SU-DHL-6 (cell line): Measurements from ENCODE around the gene ITIH6.

ENCODE experiments used
- H2AFZ ChIP-seq: fragments of 200-600 bp; sonication (generic); 2 replicates; pipeline ENCODE4 v1.6.1; 2014; ENCODE audit warnings: low read depth, mild to moderate bottlenecking, moderate library complexity, mixed read lengths, antibody characterized with exemption, low read length; ENCODE audit not compliant: severe bottlenecking
- H3F3A ChIP-seq: fragments of 200-600 bp; shearing (Covaris generic); 2 replicates; pipeline ENCODE4 v1.6.0; 2016; ENCODE audit warnings: antibody characterized with exemption, mild to moderate bottlenecking; ENCODE audit not compliant: insufficient read depth
- H3K27ac ChIP-seq: fragments of 200-600 bp; sonication (generic); 2 replicates; pipeline ENCODE4 v1.5.1; 2016; ENCODE audit warnings: low read depth, mild to moderate bottlenecking, low read length, moderate library complexity, mixed read lengths
- H3K27me3 ChIP-seq: fragments of 200-600 bp; sonication (generic), shearing (Covaris generic); 2 replicates; pipeline ENCODE4 v1.6.0; 2014; ENCODE audit warnings: mild to moderate bottlenecking, low read length
- H3K36me3 ChIP-seq: fragments of 200-600 bp; sonication (generic); 2 replicates; pipeline ENCODE4 v1.6.1; 2014; ENCODE audit warnings: mild to moderate bottlenecking, low read length, mixed read lengths
- H3K4me2 ChIP-seq: fragments of 300-600, 200-600 bp; shearing (Covaris generic), sonication (generic); 2 replicates; pipeline ENCODE4 v1.6.0; 2014; ENCODE audit warnings: low read length, low read depth, mild to moderate bottlenecking; ENCODE audit not compliant: poor library complexity, severe bottlenecking
- H3K4me3 ChIP-seq: fragments of 200-600 bp; sonication (generic); 2 replicates; pipeline ENCODE4 v1.5.1; 2014; ENCODE audit warnings: antibody characterized with exemption, low read length, mild to moderate bottlenecking, mixed read lengths; ENCODE audit not compliant: insufficient read depth, poor library complexity, severe bottlenecking
- H3K79me2 ChIP-seq: fragments of 200-600 bp; sonication (generic); 2 replicates; pipeline ENCODE4 v1.6.1; 2014; ENCODE audit warnings: mild to moderate bottlenecking, low read length, moderate library complexity; ENCODE audit not compliant: insufficient read depth
- H3K9ac ChIP-seq: fragments of 200-600 bp; sonication (generic); 2 replicates; pipeline ENCODE4 v1.7.0; 2014; ENCODE audit warnings: mild to moderate bottlenecking, low read length
- H3K9me2 ChIP-seq: fragments of 200-600 bp; sonication (generic); replicated peaks from 2 replicates; pipeline ENCODE4 v1.6.1; 2014; ENCODE audit warnings: low read length; ENCODE audit not compliant: insufficient read depth
- H3K9me3 ChIP-seq: fragments of 200-600 bp; sonication (generic); 2 replicates; pipeline ENCODE4 v1.6.1; 2014; ENCODE audit warnings: low read length, mixed read lengths; ENCODE audit not compliant: insufficient read depth
- H4K20me1 ChIP-seq: fragments of 200-600 bp; sonication (generic); 2 replicates; pipeline ENCODE4 v1.6.1; 2014; ENCODE audit warnings: low read depth, mild to moderate bottlenecking, antibody characterized with exemption, low read length, moderate library complexity, mixed read lengths
- EZH2phosphoT487 ChIP-seq: fragments of 200-600 bp; sonication (generic), shearing (Covaris generic); conservative IDR thresholded peaks from 2 replicates; pipeline ENCODE4 v1.6.1; 2018; ENCODE audit warnings: mild to moderate bottlenecking, antibody characterized with exemption, low read length, moderate library complexity, mixed read lengths
- TF ChIP-seq, protein P1 (sequence below): fragments of 200-600 bp; sonication (generic); IDR thresholded peaks from one replicate; pipeline ENCODE4 v1.5.1; 2017; ENCODE audit warnings: antibody characterized with exemption, mild to moderate bottlenecking, low read length, moderate library complexity; ENCODE audit not compliant: insufficient read depth, poor library complexity, severe bottlenecking

Gene ITIH6

DNA sequence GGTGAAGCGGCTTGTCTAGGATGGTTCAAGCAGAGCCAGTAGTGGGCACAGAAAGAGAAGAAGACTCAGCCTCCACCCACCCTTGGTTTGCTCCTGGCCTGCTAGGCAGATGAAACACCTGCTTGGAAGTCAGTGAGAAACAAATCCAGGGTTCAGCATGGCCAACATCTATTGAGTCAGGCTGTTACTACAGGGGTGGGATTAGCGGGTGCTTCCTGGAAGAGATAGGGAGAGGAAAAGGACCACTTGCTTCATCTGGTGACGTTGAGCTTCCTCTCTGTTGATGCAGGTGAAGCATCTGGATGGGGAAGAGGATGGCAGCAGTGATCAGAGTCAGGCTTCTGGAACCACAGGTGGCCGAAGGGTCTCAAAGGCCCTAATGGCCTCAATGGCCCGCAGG, 12.5 kb upstream of the ITIH6 start:
- H3K9ac ChIP-seq: no peak overlapping the region
- H3K79me2 ChIP-seq: peaks cover 3% of the 10 kb centered on the region; the same call in 1 of the 2 replicates
- no peaks in the 10 kb centered on the region for H3K36me3 ChIP-seq
- no peaks in the 10 kb centered on the region for H4K20me1 ChIP-seq
- no peak overlapping the region for H3K4me3 ChIP-seq
- H3K9me2 ChIP-seq: no peaks in the 10 kb centered on the region
- no peak overlapping the region for H3K4me2 ChIP-seq
- peaks cover 13% of the 10 kb centered on the region; the same call in 1 of the 2 replicates for H3F3A ChIP-seq
- H3K9me3 ChIP-seq: no peaks in the 10 kb centered on the region
- H3K27ac ChIP-seq: no peak overlapping the region
- no peak for TF ChIP-seq EZH2phosphoT487
- TF ChIP-seq, protein P1, sequence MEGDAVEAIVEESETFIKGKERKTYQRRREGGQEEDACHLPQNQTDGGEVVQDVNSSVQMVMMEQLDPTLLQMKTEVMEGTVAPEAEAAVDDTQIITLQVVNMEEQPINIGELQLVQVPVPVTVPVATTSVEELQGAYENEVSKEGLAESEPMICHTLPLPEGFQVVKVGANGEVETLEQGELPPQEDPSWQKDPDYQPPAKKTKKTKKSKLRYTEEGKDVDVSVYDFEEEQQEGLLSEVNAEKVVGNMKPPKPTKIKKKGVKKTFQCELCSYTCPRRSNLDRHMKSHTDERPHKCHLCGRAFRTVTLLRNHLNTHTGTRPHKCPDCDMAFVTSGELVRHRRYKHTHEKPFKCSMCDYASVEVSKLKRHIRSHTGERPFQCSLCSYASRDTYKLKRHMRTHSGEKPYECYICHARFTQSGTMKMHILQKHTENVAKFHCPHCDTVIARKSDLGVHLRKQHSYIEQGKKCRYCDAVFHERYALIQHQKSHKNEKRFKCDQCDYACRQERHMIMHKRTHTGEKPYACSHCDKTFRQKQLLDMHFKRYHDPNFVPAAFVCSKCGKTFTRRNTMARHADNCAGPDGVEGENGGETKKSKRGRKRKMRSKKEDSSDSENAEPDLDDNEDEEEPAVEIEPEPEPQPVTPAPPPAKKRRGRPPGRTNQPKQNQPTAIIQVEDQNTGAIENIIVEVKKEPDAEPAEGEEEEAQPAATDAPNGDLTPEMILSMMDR: no peak
- no peaks in the 10 kb centered on the region for H3K27me3 ChIP-seq
- no peak overlapping the region for H2AFZ ChIP-seq

GRCh38 chrX:54808605-54809483, 10.8 kb upstream of the ITIH6 start:
- peak overlapping the region; percentile 75 for H3K4me2 ChIP-seq
- no peaks in the 10 kb centered on the region for H3K36me3 ChIP-seq
- H3K4me3 ChIP-seq: peak overlapping the region; percentile 89
- H3F3A ChIP-seq: peaks cover 13% of the 10 kb centered on the region; the same call in 1 of the 2 replicates
- H3K27ac ChIP-seq: 0 out of 2 replicates have a peak overlapping the region, but pooled peaks have one; percentile 42
- H3K79me2 ChIP-seq: peaks cover 3% of the 10 kb centered on the region; the same call in 1 of the 2 replicates
- no peaks in the 10 kb centered on the region for H3K9me3 ChIP-seq
- TF ChIP-seq, protein P1: no peak
- no peak for TF ChIP-seq EZH2phosphoT487
- H3K9me2 ChIP-seq: no peaks in the 10 kb centered on the region
- H3K27me3 ChIP-seq: no peaks in the 10 kb centered on the region
- peak overlapping the region; percentile 87 for H2AFZ ChIP-seq
- no peaks in the 10 kb centered on the region for H4K20me1 ChIP-seq
- H3K9ac ChIP-seq: peak overlapping the region; percentile 79

DNA sequence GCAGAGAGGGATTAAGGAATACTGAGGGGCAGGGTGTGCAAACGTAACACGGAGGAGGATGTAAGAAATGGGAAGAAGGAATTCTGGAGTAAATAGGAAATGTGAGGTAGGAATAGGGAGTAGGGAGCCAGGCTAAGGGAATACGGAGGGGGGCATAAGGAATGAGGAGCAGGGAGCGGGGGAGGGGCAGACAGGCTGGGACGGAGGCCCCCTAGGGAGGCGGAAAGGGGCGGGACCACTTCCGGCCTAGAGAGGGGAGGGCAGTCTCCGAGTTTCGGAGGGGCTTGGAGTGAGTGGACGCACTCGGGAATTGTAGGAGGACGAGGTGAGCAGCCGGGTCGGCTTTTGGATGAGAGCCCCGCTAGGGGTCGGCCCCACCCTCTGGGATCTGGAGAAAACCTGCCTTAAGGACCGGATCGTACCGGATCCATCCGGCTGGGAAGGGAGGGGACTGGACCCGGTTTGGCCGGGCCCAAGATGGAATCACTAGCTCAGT, 10.1 kb upstream of the ITIH6 start:
- H3K4me3 ChIP-seq: peak overlapping the region; percentile 89
- no peaks in the 10 kb centered on the region for H3K9me2 ChIP-seq
- peaks cover 3% of the 10 kb centered on the region; the same call in 1 of the 2 replicates for H3K79me2 ChIP-seq
- peaks cover 13% of the 10 kb centered on the region; the same call in 1 of the 2 replicates for H3F3A ChIP-seq
- H3K27ac ChIP-seq: 0 out of 2 replicates have a peak overlapping the region, but pooled peaks have one; percentile 42
- peak overlapping the region; percentile 87 for H2AFZ ChIP-seq
- TF ChIP-seq, protein P1: no peak
- no peak for TF ChIP-seq EZH2phosphoT487
- H3K9me3 ChIP-seq: no peaks in the 10 kb centered on the region
- H3K4me2 ChIP-seq: peak overlapping the region; percentile 75
- no peaks in the 10 kb centered on the region for H3K27me3 ChIP-seq
- no peaks in the 10 kb centered on the region for H4K20me1 ChIP-seq
- no peaks in the 10 kb centered on the region for H3K36me3 ChIP-seq
- H3K9ac ChIP-seq: peak overlapping the region; percentile 79
